Measurements from ENCODE around the gene CATSPER3.

CATSPER3 gene

DNA sequence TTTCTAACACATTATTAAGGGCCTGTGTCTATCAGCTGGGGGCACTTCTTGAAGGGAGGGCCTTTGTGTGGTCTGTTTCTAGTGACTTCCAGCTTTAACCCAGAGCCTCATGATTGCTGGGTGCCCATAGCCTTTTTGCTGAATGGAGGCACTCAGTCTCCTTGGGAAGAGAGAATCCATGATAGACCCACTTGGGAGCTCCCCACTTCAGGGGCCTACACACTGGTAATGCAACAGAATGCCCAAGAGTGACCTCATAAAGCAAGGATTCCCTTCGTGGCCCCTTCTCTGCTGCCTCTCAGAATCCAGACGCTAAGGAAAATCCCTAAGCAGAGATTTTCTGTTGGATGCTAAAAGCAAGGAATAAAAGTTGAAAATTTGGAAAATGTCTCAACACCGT is at the start of gene CATSPER3:
CATSPER3 (plus strand) TSS at position 301 of the 400 bp plus-strand sequence; CDS start at position 386, 85 bp downstream.
- no peak for DNase-seq (ENCODE audit: low spot score)

DNA sequence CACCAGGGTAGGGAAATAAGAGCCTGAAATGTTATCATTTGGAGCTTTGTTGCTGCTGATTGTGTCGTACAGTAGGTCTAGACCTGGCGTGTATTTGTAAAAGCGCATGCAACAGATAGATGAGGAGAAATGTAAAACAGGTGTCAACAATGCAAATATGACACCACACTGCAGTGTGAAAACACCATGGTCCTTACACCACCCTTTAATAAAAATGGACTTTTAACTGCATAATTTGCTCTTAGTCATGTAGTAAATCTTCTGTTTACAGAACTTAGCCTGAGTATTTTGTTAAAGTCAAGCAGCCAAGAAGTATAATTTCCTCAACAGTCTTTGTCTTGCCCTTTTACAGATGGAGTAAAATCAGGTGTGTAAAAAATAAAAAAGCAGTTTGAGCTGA is 48.8 kb upstream of the CATSPER3 start:
- DNase-seq (ENCODE audit: low spot score): no peak

DNA sequence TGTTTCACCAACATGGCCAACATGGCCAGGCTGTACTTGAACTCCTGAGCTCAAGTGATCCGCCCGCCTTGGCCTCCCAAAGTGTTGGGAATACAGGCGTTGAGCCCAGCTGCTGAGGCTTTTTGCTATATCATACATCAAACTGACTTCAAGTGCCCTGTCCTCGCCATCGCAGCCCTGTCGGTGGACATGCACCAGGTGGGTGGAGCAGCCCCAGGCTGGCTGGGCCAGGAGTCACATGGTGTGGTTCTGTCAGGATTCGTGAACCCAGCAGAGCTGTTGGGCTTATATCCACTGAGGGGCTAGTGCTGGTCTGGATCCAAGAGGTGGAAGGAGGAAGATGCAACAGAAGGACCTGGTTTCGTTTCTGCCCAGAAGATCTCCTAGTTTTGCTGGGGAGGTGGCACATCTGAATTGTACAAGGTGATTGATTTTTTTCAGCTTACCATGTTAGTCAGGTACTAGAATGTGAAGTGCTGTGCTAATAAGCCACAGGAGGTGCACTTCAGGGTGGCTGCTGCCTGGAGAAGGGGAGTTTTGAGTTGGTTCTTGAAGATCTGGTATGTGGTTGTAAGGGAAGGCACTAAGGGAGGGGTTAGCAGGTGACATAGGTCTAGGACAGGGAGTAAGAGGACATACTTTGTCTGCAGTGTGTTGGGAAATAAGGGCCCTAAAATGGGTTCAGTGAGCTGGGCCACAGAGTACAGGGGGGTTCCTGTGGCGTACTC is 46.7 kb upstream of the CATSPER3 start:
- no peak for DNase-seq (ENCODE audit: low spot score)

DNA sequence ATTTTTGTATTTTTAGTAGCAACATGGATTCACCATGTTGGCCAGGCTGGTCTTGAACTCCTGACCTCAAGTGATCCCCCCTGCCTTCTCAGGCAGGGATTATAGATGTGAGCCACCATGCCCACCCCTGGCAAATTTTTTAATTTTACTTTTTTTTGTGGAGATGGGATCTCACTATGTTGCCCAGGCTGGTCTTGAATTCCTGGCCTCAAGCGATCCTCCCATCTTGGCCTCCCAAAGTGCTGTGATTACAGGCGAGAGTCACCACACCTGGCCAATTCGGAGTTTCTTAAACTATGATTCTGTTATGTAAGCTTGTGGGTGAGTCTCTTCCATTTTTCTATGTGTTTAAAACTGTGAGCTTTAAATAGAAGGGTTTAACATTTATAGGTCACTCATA is 35.2 kb upstream of the CATSPER3 start:
- DNase-seq (ENCODE audit: low spot score): no peak

DNA sequence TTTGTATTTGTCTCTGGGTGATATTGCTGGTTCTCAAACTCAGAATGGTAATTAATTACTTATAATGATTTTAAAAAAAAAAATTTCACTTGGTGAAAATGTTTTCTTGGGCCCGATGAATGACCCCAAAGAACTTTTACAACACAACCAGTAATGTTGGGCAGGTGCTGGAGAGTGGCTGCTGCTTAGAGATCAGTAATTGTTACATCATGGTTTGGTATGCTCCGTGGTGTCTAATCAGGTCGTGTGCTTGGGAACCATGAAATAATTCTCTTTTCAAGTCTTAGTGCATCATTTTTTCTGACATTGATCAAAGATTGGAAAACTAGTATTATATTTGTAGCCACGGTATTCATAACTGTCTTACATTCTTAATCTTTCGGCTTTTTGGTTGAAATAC is 33.5 kb upstream of the CATSPER3 start:
- no peak for DNase-seq (ENCODE audit: low spot score)

DNA sequence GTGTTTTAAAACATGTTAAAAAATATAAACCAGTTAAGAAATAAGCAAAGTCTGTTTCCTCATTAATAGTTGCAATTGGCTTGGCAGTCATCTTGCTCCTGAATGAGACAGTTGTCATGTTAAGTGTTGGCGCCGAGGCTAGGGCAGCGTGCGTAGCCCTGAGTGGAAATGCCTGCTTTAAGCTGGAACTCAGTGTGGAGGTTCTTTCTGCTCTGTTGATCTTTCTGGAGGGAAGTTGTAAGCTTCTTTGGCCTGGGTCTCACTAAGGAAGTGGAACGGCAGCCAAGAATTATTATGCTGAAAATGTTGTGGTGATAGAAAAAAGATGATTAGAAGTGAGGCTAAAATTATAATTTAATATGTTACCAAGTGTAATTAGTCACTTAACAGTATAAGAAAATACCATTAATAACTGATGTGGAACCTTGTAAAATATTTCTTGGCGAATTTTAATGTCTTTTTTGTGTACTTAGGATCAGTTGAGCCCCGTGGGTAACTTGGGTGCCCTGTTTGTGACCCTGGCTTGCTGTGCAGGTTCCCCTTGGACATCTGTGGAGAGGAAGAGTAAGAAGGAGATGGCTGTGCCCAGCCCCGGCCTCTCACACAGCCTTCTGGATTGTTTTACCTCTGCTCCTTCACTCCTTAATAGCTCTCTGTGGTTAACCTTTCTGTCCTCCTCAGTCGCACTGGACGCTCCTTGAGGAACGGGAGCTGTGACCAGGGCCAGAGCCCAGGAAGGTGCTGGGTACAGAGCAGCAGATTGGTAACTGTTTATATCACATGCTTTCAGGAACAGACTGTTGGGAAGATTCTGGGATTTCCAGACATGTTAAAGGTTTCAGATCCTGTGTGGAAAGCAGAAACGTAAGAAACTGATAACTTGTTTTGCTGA is 31.8 kb upstream of the CATSPER3 start:
- no peak for DNase-seq (ENCODE audit: low spot score)

DNA sequence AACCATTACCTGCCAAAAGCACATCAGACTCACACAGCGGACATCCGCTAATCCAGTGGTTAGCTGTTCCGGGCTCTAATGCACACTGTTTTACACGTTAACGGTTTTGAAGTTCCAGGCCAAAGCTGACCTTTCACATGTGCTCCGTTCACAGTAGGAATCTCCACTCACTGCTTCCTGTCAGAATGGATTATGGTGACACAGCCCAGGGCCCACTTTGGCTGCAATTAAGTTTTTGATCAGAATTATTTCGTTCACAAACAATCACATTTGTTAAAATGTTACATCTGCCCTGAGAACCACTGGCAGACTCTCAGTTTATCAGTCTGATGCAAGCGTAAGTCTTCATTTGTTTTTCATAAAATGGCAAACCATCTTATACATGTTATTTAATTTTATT is 30.2 kb upstream of the CATSPER3 start:
- no peak for DNase-seq (ENCODE audit: low spot score)

DNA sequence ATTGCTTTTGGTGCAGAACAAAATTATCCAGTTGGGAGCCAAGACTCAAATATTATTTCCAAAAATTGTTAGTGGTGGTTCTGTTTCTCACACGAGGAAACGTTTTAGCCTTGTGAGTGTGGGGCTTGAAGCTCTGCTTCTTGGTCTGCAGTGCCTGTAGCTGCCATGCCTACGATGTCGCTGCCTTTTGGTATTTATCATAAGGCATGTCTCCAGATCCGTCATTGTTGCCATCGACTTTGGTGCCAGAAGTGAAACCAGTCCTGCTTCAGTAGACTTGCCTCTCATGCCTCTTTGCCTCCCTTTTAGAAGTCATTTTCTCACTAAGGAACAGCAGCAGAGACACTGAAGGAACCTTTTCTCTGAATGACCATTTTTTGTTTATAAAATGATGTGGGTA is 29.7 kb upstream of the CATSPER3 start:
- DNase-seq (ENCODE audit: low spot score): no peak

DNA sequence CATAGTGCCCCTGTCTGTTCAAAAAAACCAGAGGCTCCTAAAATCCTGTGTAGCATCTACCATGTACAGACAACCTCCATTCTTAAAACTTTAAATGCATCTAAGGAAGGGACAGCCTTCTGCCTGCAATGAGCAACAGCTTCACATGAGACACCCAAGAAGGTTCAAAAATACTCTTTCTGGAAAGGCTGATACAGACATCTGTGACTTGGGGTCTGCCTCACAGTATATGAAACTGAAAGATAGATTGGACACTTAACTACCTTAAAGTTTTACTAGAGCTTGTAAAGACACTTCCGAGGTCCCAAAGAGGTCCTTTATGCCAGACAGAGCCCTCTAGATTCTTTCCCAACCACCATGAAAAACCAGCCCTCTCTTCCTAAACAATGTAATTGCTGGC is 28.2 kb upstream of the CATSPER3 start:
- no peak for DNase-seq (ENCODE audit: low spot score)

DNA sequence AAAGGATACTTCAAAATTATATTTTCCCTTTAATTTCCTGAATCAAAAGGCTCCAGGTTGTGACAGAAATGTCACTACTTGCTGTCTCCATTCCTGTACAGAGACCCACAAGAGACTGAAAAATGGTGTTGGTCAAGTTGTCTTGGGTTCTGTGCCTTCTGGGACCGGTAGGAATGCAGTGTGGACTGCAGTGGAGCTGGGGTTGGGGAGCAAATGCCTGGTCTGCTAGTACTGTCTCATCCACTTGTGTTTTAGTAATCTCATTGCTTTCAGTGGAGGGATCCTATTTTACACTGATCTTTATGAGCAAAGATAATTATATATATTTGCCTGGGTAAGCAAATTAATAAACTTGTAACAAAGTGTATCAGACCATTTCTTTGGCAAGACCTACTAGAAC is 24.2 kb upstream of the CATSPER3 start:
- DNase-seq (ENCODE audit: low spot score): no peak

DNA sequence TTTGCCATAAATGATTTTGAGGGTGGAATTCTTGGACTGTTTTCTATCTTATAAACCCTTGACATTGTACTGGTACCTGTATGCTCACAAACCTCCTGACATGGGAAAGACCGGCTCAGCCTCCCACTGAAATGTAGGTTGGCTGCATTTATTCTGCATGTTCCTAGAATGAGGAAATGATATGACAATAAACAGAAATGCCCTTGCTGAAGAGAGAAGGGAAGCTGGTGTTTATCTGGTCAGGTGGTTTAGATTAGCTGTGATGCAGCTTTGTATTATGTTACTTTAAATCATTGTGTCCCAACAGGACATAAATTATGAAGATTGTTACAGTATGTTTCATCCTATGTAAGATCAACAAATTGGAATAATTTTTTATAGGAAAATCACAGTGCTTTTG is 23.1 kb upstream of the CATSPER3 start:
- no peak for DNase-seq (ENCODE audit: low spot score)

DNA sequence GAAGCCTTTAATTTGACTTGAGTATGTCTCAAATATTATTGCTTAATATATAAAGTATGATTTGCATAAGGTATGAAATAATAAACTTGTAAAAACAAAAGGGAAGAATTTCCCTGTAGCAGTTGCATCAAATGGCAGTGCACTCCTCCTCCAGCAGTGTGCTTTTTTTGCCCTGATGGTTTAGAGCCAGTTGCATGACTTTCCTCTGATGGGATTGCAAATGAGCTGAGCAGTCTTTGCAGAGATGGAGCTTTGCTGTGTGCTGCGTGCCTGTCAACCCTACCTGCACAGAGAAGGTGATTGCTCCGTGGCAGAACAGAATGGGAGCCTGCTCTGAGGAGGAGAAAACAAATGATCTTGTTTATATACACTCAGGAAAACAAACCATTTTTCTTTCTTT is 22.7 kb upstream of the CATSPER3 start:
- no peak for DNase-seq (ENCODE audit: low spot score)

DNA sequence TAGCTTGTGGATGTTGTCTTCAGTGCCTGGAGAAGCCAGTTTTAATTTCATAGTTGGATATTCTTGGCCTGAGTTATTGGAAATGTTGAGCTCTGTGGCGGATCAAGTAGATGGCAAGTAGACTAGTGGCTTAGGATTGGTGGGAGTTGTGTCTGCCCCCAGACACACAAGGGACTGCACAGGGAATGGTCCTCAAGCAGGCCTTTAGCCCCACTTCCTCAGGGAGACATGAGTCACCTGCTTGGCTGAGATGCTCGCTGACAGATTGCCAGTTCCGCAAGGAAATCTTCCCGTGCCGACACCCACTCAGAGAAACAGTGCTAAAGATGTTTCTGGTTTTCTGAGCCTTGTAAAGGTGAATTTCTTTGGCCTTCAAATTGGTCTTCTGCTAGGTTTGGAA is 18.8 kb upstream of the CATSPER3 start:
- DNase-seq (ENCODE audit: low spot score): no peak

DNA sequence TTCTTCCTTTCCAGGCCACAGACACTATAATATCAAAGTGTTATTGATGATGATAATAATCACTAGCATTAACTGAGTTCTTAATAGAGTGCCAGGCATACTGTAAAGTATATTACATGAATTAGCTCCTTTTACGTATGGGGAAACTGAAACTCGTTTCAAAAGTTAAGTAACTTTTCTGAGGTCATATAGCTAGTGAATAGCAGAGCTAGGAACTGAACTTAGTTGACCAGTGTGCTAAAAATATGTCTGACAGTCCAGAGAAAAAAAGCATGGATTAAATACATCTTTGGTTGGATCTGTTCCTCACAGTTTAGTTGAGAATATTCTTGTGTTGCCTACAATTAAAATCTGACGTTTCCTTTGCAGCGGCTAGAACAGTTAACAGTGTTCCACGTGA is 18.4 kb upstream of the CATSPER3 start:
- no peak for DNase-seq (ENCODE audit: low spot score)

DNA sequence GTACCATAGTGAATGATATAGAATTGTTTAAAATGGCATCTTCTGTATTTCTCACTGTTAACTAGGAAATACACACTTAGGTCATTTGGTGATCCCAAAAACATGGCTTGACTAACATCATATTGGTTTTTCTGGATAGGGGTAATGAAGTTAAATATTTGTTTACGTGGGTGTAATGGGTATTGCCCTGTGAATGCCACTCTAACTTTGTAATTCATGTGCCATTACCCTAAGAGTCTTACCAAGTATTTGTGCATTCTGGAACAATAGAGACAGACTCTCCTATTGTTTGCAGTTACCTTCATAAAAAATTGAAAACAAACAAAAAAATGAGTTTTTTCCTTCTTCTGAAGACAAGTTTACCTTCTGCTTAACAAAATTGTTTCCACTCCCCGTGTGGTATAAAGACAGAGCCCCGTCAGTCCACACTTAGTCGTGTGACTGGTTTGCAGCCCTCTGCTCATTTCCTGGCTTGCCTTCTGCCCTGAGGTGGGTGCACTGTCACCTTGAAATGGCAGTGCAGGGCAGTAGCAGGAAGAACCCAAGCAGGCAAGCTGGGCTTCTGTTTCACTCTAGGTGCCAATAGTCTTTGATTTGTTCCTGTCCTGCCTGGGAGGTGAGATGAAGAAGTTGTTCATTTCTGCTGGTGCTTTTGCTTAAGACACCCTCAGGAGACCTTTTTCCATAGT is 9.6 kb upstream of the CATSPER3 start:
- DNase-seq (ENCODE audit: low spot score): no peak

DNA sequence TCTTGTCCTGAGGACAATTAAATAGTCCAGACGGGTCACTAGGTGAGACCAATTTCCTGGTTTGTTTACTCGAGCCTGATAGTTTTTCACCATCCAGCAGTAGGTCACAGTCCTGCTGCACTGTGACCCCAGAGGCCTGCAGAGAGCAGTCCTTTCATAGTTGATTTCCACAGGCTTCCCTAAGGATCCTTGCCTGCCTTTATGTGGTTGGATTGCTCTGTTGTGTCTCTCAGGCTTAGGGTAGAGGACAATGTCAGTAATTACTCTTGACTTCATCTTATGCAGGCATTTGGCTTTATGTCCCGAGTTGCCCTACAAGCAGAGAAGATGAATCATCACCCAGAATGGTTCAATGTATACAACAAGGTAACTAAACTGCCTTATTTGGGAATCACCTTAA is 9.0 kb upstream of the CATSPER3 start:
- DNase-seq (ENCODE audit: low spot score): no peak

DNA sequence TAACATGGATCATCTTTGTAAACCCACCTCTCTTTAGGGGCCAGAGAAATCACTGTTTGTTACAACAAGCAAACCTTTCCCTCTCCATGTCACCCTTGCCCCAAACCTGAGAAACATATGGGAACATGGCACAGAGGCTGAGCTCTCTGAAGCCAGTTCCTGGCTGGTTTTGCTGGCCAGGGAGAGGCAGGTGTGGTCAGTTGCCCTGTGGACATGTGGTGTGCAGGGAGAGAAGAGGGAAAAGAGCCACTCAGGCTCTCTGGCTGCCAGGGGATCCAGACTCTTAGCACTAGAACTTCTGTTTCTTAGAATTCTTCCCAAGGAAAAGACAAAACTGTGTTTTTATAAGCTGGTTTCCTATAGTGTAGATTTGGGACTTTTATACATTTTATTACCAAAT is 4.6 kb upstream of the CATSPER3 start:
- no peak for DNase-seq (ENCODE audit: low spot score)

DNA sequence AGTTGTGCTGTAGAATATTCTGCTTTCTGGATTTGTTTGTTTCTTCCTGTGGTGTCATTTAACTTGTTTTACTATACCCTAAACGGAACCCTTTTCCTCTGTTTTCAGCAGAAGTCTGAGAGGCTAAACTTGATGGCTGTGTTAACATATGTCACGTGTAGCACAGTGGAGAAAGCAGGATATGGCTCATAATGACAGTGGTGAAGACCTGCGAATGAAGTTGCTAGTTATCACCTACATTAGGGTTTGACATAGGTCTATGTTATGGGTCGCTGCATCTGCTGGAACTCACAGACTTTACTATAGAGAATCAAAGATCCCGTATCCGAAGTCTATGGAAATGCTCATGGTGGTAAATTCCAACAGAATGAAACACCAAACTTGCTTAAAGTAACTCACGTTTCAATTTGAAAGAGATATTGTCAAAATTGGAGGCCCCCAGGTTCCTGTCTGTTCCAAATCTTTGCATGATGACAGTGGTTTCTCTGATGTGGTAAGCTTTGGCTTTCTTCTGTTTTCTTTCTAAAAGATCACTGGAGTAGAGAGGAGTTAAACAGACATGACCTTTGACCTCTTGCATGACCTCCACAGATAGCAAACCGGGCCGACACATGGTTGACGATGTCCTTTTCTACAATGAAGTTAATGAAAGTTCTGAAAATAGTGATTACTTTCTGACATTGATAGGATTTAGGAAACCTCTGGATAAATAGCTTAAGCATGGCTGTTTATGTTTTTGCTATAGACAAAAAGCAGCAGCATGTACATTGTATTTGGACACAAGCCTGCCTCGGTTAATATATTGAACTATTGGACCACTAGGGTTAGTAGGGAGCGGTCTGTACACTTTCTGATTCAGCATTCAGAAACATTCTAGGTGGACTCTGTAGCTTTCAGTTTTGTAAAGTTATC is 3.1 kb upstream of the CATSPER3 start:
- no peak for DNase-seq (ENCODE audit: low spot score)

DNA sequence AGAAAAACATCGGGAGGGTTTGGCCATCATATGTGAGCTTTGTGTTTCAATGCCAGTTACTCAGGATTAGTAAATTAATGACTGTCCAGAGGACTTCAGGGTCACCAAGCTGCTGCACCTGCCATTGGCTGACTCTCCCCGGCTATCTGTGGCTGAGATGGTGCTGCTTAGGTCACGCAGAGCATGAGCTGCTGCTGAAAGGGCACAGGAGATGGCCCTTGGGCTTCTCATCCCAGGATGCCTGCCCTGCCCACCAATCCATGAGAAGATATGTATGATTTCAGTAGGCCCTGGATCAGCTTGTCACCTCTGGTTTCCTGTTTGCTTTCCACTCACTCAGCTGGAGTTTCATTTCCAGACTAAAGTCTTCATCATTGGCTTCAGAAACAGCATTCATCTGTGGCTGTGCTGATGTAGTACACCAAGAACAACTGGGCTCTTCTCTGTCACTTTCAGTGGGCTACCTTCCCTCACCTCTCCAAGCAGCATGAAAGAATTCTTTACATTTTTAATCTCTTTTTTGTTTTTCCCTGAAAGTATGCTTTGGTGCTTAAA is 2.4 kb upstream of the CATSPER3 start:
- DNase-seq (ENCODE audit: low spot score): no peak

DNA sequence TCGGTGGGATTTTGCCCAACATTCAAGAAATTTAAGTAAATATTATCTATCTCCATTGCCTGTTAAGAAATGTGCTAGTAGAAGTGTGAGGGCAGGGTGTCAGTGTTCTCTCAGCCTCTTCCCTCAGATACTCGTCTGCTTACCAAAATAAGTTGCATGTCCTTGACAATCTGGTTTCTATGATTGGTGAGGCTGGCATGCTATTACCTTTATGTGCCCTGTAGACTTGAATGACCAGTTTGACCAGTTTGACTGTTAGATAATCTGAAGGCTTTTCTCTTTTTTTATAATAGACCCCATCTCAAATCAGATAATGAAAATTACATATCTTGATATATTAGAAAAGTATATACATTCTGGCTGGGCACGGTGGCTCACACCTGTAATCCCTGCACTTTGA is 348 bp downstream of the CATSPER3 start:
- no peak for DNase-seq (ENCODE audit: low spot score)

DNA sequence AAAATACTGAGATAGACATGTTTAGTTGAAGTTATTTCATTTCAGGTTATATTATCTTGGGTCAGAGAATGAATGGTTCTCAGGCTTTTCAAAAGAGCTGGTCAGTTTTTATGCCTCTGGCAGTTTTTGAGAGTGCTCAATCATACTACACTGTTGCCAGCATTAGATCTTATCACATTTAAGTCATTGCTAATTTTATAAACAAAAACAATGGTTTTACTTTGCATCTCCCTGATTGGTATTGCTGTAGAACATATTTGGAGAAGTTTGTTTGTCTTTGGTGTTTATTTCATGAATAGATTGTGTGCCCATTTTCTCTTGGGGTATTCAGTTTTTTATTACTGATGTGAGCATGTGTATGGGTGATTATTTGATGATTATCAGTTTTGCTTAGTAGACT is 1.5 kb downstream of the CATSPER3 start:
- DNase-seq (ENCODE audit: low spot score): no peak
